Inflammatory macrophage treated with lipopolysaccharide for 4 hours (primary cell): ENCODE results near the gene HS6ST1.

ENCODE experiments used
- DNase-seq: peaks from one replicate; pipeline ENCODE4 v3.0.0-alpha.2; 2020

The HS6ST1 gene

GRCh38 chr2:128292599-128293425 is 25.9 kb downstream of the HS6ST1 start:
- no peak for DNase-seq

GRCh38 chr2:128291844-128292598 is 26.6 kb downstream of the HS6ST1 start:
- no peak for DNase-seq

GRCh38 chr2:128291161-128291843 is 27.4 kb downstream of the HS6ST1 start:
- no peak for DNase-seq

GRCh38 chr2:128290356-128290755 is 28.3 kb downstream of the HS6ST1 start:
- DNase-seq, result no peak

- DNase-seq, result no peak
Observed at GRCh38 chr2:128289439-128289838, 29.2 kb downstream of the HS6ST1 start.

GRCh38 chr2:128288781-128289180 is 29.9 kb downstream of the HS6ST1 start:
- no peak for DNase-seq

- DNase-seq, result no peak
Observed at GRCh38 chr2:128287780-128288735, 30.6 kb downstream of the HS6ST1 start.

GRCh38 chr2:128286905-128287779 is 31.5 kb downstream of the HS6ST1 start:
- no peak for DNase-seq

GRCh38 chr2:128286011-128286721 is 32.5 kb downstream of the HS6ST1 start:
- no peak for DNase-seq

GRCh38 chr2:128285329-128285931 is 33.2 kb downstream of the HS6ST1 start:
- no peak for DNase-seq

GRCh38 chr2:128284841-128285240 is 33.8 kb downstream of the HS6ST1 start:
- no peak for DNase-seq

GRCh38 chr2:128284037-128284441 is 34.6 kb downstream of the HS6ST1 start:
- DNase-seq, result no peak

- DNase-seq, result no peak
Observed at GRCh38 chr2:128282976-128283810, 35.5 kb downstream of the HS6ST1 start.

- no peak for DNase-seq
Observed at GRCh38 chr2:128282246-128282975, 36.3 kb downstream of the HS6ST1 start.

GRCh38 chr2:128281852-128282245 is 36.8 kb downstream of the HS6ST1 start:
- DNase-seq, result no peak

GRCh38 chr2:128280901-128281321 is 37.8 kb downstream of the HS6ST1 start:
- peak; percentile 63 for DNase-seq

- peak; percentile 53 for DNase-seq
Observed at GRCh38 chr2:128280158-128280871, 38.4 kb downstream of the HS6ST1 start.

GRCh38 chr2:128279786-128280157 is 38.9 kb downstream of the HS6ST1 start:
- DNase-seq, result no peak
